BLaER1 (cell line): ENCODE data around the gene DPP10.
"Not testable (repeated sequence)": the region's sequence is repeated elsewhere in the genome, so short reads cannot be mapped to it uniquely, and the experiment has no call there.

Experiments
- H3K27ac ChIP-seq: shearing (Covaris generic); formaldehyde crosslinking; 2 replicates; pipeline ENCODE4 v1.8.1; 2022
- H3K27me3 ChIP-seq: shearing (Covaris generic); formaldehyde crosslinking; 2 replicates; pipeline ENCODE4 v1.8.1; 2022
- H3K36me3 ChIP-seq: shearing (Covaris generic); formaldehyde crosslinking; 2 replicates; pipeline ENCODE4 v1.8.1; 2022
- H3K4me1 ChIP-seq: shearing (Covaris generic); formaldehyde crosslinking; 2 replicates; pipeline ENCODE4 v1.8.1; 2022
- H3K4me2 ChIP-seq: shearing (Covaris generic); formaldehyde crosslinking; 2 replicates; pipeline ENCODE4 v1.8.1; 2022
- H3K4me3 ChIP-seq: shearing (Covaris generic); formaldehyde crosslinking; 2 replicates; pipeline ENCODE4 v1.8.1; 2022
- H3K9ac ChIP-seq: shearing (Covaris generic); formaldehyde crosslinking; 2 replicates; pipeline ENCODE4 v1.8.1; 2022
- H3K9me3 ChIP-seq: shearing (Covaris generic); formaldehyde crosslinking; 2 replicates; pipeline ENCODE4 v1.8.1; 2022
- H4K20me1 ChIP-seq: shearing (Covaris generic); formaldehyde crosslinking; 2 replicates; pipeline ENCODE4 v1.8.1; 2022
- Cebpa-rat ChIP-seq: shearing (Covaris generic); IDR thresholded peaks from 2 replicates; pipeline ENCODE4 v1.8.1; 2022

DPP10 gene

GRCh38 chr2:114496959-114497358, 54.5 kb downstream of the DPP10 start:
- no peaks in the 10 kb centered on the region for H3K4me1 ChIP-seq
- H3K4me2 ChIP-seq = no peak overlapping the region
- no peaks in the 10 kb centered on the region for H3K9me3 ChIP-seq
- TF ChIP-seq Cebpa-rat = no peak
- no peak overlapping the region for H3K27ac ChIP-seq
- H4K20me1 ChIP-seq = no peaks in the 10 kb centered on the region
- no peaks in the 10 kb centered on the region for H3K27me3 ChIP-seq
- H3K4me3 ChIP-seq = no peak overlapping the region
- H3K9ac ChIP-seq = no peak overlapping the region
- no peaks in the 10 kb centered on the region for H3K36me3 ChIP-seq

DNA sequence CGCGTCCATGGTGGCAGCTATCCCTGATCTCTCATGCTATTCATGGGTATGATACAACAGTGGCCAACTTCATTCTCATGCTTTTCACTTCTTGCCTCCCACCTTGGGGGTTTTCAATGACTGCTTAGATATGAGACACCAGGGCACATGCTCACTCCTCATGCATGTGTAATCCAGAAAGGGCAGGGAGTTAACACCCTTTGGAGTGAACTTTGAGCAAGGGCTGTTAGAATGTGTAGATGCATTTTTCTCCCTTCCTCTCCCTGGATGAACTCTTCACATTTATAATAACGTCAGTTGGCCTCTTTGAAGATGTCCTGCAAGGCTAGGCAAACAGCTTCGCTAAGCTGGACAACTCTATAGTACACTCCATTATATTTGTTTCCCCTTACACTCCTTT, 56.7 kb downstream of the DPP10 start:
- TF ChIP-seq Cebpa-rat = no peak
- no peak overlapping the region for H3K27ac ChIP-seq

GRCh38 chr2:114507744-114508143, 65.3 kb downstream of the DPP10 start:
- H3K4me3 ChIP-seq = no peak overlapping the region

More for the DNA sequence above, 56.7 kb downstream of the DPP10 start:
- H4K20me1 ChIP-seq = no peaks in the 10 kb centered on the region
- H3K4me1 ChIP-seq = no peaks in the 10 kb centered on the region
- no peak overlapping the region for H3K4me3 ChIP-seq
- H3K9me3 ChIP-seq = no peaks in the 10 kb centered on the region
- H3K9ac ChIP-seq = no peak overlapping the region
- no peaks in the 10 kb centered on the region for H3K27me3 ChIP-seq
- no peaks in the 10 kb centered on the region for H3K36me3 ChIP-seq
- H3K4me2 ChIP-seq = no peak overlapping the region

GRCh38 chr2:114515882-114516281, 73.4 kb downstream of the DPP10 start:
- Histone ChIP-seq H3K4me2 (no peak overlapping the region), H3K9me3 (no peaks in the 10 kb centered on the region), H3K27ac (no peak overlapping the region), H3K4me3 (no peak overlapping the region), H3K36me3 (no peaks in the 10 kb centered on the region), H3K4me1 (no peaks in the 10 kb centered on the region), H3K27me3 (no peaks in the 10 kb centered on the region), H4K20me1 (no peaks in the 10 kb centered on the region), H3K9ac (no peak overlapping the region)
- TF ChIP-seq Cebpa-rat = no peak

More at GRCh38 chr2:114507744-114508143, 65.3 kb downstream of the DPP10 start:
- Histone ChIP-seq H3K36me3 (no peaks in the 10 kb centered on the region), H3K4me1 (no peaks in the 10 kb centered on the region), H3K4me2 (no peak overlapping the region), H4K20me1 (no peaks in the 10 kb centered on the region), H3K27ac (no peak overlapping the region), H3K27me3 (no peaks in the 10 kb centered on the region), H3K9ac (no peak overlapping the region), H3K9me3 (no peaks in the 10 kb centered on the region)
- no peak for TF ChIP-seq Cebpa-rat

- Histone ChIP-seq H3K4me1 (no peaks in the 10 kb centered on the region), H3K9ac (no peak overlapping the region), H3K4me2 (no peak overlapping the region), H4K20me1 (no peaks in the 10 kb centered on the region), H3K27ac (no peak overlapping the region), H3K9me3 (0 out of 2 replicates have a peak, but pooled peaks cover 2% of the 10 kb centered on the region), H3K27me3 (no peaks in the 10 kb centered on the region), H3K4me3 (no peak overlapping the region), H3K36me3 (no peaks in the 10 kb centered on the region)
- no peak for TF ChIP-seq Cebpa-rat
Observed at GRCh38 chr2:114517580-114517979, 75.1 kb downstream of the DPP10 start.

DNA sequence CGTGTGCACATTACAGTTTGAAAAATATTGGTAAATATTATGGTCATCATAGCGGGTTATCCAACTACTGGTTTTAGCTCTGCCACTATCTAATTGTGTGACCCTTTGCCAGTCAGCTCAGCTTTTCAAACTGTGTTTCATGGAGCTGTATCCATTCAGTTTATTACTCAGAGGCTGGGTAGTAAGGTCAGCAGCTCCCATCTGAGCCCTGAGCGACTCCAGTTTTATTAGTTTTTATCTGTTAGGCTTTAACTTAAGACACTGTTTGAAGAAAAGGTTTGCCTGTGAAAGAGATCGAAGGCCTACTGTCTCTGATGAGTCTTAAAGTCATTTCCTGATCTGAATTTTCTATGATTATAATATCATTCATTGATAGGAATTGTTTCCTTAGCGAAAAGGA, 76.3 kb downstream of the DPP10 start:
- no peaks in the 10 kb centered on the region for H3K27me3 ChIP-seq
- no peak for TF ChIP-seq Cebpa-rat
- H3K9me3 ChIP-seq = peaks cover 10% of the 10 kb centered on the region; the same call in 1 of the 2 replicates
- no peaks in the 10 kb centered on the region for H3K36me3 ChIP-seq
- no peaks in the 10 kb centered on the region for H3K4me1 ChIP-seq
- H3K4me2 ChIP-seq = no peak overlapping the region
- no peak overlapping the region for H3K9ac ChIP-seq
- H4K20me1 ChIP-seq = no peaks in the 10 kb centered on the region
- H3K27ac ChIP-seq = no peak overlapping the region
- H3K4me3 ChIP-seq = no peak overlapping the region

DNA sequence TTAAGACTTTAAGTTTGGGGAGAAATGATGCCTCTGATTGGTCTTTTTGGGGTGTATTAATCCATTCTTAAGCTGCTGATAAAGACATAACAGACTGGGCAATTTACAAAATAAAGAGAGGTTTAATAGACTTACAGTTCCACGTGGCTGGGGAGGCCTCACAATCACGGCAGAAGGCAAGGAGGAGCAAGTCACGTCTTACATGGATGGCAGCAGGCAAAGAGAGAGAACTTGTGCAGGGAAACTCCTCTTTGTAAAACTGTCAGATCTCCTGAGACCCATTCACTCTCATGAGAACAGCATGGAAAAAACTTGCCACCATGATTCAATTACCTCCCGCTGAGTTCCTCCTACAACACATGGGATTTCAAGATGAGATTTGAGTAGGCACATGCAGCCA, 80.2 kb downstream of the DPP10 start:
- not testable (repeated sequence) for H4K20me1 ChIP-seq, H3K27ac ChIP-seq, H3K9ac ChIP-seq, H3K36me3 ChIP-seq, H3K9me3 ChIP-seq, H3K27me3 ChIP-seq, H3K4me3 ChIP-seq, H3K4me2 ChIP-seq, H3K4me1 ChIP-seq

GRCh38 chr2:114525955-114526354, 83.5 kb downstream of the DPP10 start:
- H3K36me3 ChIP-seq = no peaks in the 10 kb centered on the region
- H3K4me2 ChIP-seq = no peak overlapping the region
- H3K9ac ChIP-seq = no peak overlapping the region
- H3K27ac ChIP-seq = no peak overlapping the region
- peaks cover 10% of the 10 kb centered on the region; the same call in 1 of the 2 replicates for H3K9me3 ChIP-seq
- H4K20me1 ChIP-seq = no peaks in the 10 kb centered on the region
- no peak for TF ChIP-seq Cebpa-rat
- no peak overlapping the region for H3K4me3 ChIP-seq
- H3K4me1 ChIP-seq = no peaks in the 10 kb centered on the region
- H3K27me3 ChIP-seq = no peaks in the 10 kb centered on the region

DNA sequence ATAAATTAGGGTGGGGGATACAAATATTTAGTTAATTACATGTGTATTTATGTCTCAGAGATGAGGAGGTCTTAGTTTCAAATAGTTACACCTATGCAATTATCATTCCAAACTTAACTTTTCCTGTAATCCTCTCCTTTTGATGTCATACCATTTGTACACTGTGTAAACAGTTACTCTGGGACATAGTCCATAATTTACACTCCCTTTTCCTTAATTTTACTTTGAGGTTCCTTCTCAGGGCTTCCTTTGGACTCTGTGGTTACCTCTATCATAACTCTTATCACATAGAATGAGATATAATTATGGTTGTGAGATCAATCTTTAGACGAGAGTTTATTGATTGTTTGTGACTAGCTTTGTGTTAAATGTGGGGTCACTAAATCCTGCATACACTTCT, 84.4 kb downstream of the DPP10 start:
- Histone ChIP-seq H3K4me1 (no peaks in the 10 kb centered on the region), H3K4me3 (no peak overlapping the region), H4K20me1 (no peaks in the 10 kb centered on the region), H3K27ac (no peak overlapping the region), H3K9ac (no peak overlapping the region), H3K9me3 (peaks cover 10% of the 10 kb centered on the region; the same call in 1 of the 2 replicates), H3K27me3 (no peaks in the 10 kb centered on the region), H3K36me3 (no peaks in the 10 kb centered on the region), H3K4me2 (no peak overlapping the region)
- TF ChIP-seq Cebpa-rat = no peak

- H3K27me3 ChIP-seq = no peaks in the 10 kb centered on the region
- no peaks in the 10 kb centered on the region for H3K36me3 ChIP-seq
- no peaks in the 10 kb centered on the region for H3K4me1 ChIP-seq
- H3K4me2 ChIP-seq = no peak overlapping the region
- H3K27ac ChIP-seq = no peak overlapping the region
- peaks cover 9% of the 10 kb centered on the region; the same call in 1 of the 2 replicates for H3K9me3 ChIP-seq
- H3K4me3 ChIP-seq = no peak overlapping the region
- H4K20me1 ChIP-seq = no peaks in the 10 kb centered on the region
- TF ChIP-seq Cebpa-rat = no peak
- H3K9ac ChIP-seq = no peak overlapping the region
Observed at GRCh38 chr2:114527330-114527983, 85.0 kb downstream of the DPP10 start.
